K562 (cell line): ENCODE measurements around the gene RPTOR. TPM values are rescaled to one million over a fixed set of nuclear protein-coding genes. Genes with fewer than 3 reads are reported as not detected.
A peak's percentile ranks its signal among the peaks of the same experiment; 100 is the strongest.

Experiments used
- ATAC-seq: fragments of 200-7000 bp; cut with Tn5 transposase; 3 replicates; pipeline ENCODE4 v1.9.1; 2020; ENCODE audit warnings: moderate library complexity
- BruUV-seq: library from RNA; stranded (reverse); fragments of 400-500 nt; replicated peaks from 2 replicates; lab custom pipeline; 2021; lab: Mats Ljungman, UMichigan
- CTCF ChIA-PET: fragments of 300-600 bp; formaldehyde crosslinking; extraction: SDS; loops from one replicate; lab custom pipeline; 2021; ENCODE audit warnings: low intra/inter-chr PET ratio; lab: Yijun Ruan, JAX
- POLR2A ChIA-PET: fragments of 300-600, 350-650 bp; sonication (Branson Sonifier 250); formaldehyde crosslinking; extraction: SDS; loops from one replicate; lab custom pipeline; 2021; ENCODE audit warnings: antibody characterized with exemption, inconsistent platforms; lab: Yijun Ruan, JAX
- DNase-seq, 4 experiments: peaks; one replicate each; pipeline versions ENCODE4 v3.0.0 to v3.0.0-alpha.2; 2011 to 2018; ENCODE audit warnings: low spot score in 3 of 4, mixed read lengths in 3 of 4; ENCODE audit errors: extremely low read depth in 1 of 4
- FAIRE-seq: peaks from 2 replicates; lab custom pipeline; 2011; peaks lifted over from hg19 to GRCh38; lab: Jason Lieb, UNC
- H2AFZ ChIP-seq: 2 replicates; pipeline ENCODE4 v1.6.0; 2011; ENCODE audit warnings: low read depth, low read length, control low read depth, inconsistent platforms
- H3K27ac ChIP-seq: fragments of 200-600 bp; 3 replicates; pipeline ENCODE4 v1.8.0; 2011; ENCODE audit warnings: low read depth, mild to moderate bottlenecking, control low read depth, inconsistent platforms, low read length, moderate library complexity, mixed read lengths; ENCODE audit errors: extremely low read depth
- H3K27me3 ChIP-seq, 2 experiments: fragments of 300-600 bp in 1 of 2; 2 replicates in 1 of 2; 3 replicates in 1 of 2; pipeline versions ENCODE4 v1.6.0 to v1.8.0; 2011; ENCODE audit warnings: inconsistent platforms in 2 of 2, low read length in 2 of 2, mild to moderate bottlenecking in 1 of 2, mixed read lengths in 1 of 2, moderate library complexity in 1 of 2; ENCODE audit not compliant: control insufficient read depth in 2 of 2, insufficient read depth in 2 of 2
- H3K36me3 ChIP-seq: fragments of 300-600 bp; 3 replicates; pipeline ENCODE4 v1.8.0; 2011; ENCODE audit warnings: mild to moderate bottlenecking, low read length, inconsistent platforms; ENCODE audit not compliant: control insufficient read depth, insufficient read depth
- H3K4me1 ChIP-seq, 2 experiments: fragments of 200-600 bp in 1 of 2; replicated peaks in 1 of 2; 2 replicates in 1 of 2; 3 replicates in 1 of 2; pipeline versions ENCODE4 v1.5.1 to v1.8.0; 2011; ENCODE audit warnings: inconsistent platforms in 2 of 2, low read length in 2 of 2, mild to moderate bottlenecking in 1 of 2, mixed read lengths in 1 of 2, moderate library complexity in 1 of 2; ENCODE audit not compliant: control insufficient read depth in 2 of 2, insufficient read depth in 2 of 2
- H3K4me2 ChIP-seq: 2 replicates; pipeline ENCODE4 v1.6.1; 2011; ENCODE audit warnings: low read length, control low read depth, inconsistent platforms, mixed read lengths; ENCODE audit not compliant: insufficient read depth
- H3K4me3 ChIP-seq: fragments of 200-600 bp; sonication (generic), shearing (Covaris generic); 2 replicates; pipeline ENCODE4 v1.5.1; 2016; ENCODE audit warnings: control low read depth, inconsistent platforms
- H3K79me2 ChIP-seq: fragments of 200-600 bp; 3 replicates; pipeline ENCODE4 v1.8.0; 2011; ENCODE audit warnings: low read length, inconsistent platforms; ENCODE audit not compliant: control insufficient read depth, insufficient read depth
- H3K9ac ChIP-seq, 2 experiments: 2 replicates each; pipeline versions ENCODE4 v1.6.0 to v1.6.1; 2011; ENCODE audit warnings: low read depth in 2 of 2, low read length in 2 of 2, control low read depth in 1 of 2, inconsistent platforms in 1 of 2, mild to moderate bottlenecking in 1 of 2, mixed read lengths in 1 of 2; ENCODE audit not compliant: insufficient read depth in 1 of 2
- H3K9me1 ChIP-seq: one replicate; pipeline ENCODE4 v1.6.0; 2011; ENCODE audit warnings: inconsistent platforms, mild to moderate bottlenecking, low read length, moderate library complexity; ENCODE audit not compliant: control insufficient read depth, insufficient read depth
- H3K9me3 ChIP-seq: replicated peaks from 2 replicates; pipeline ENCODE4 v1.5.1; 2011; ENCODE audit warnings: low read depth, low read length, inconsistent platforms; ENCODE audit not compliant: control insufficient read depth, insufficient read depth
- H4K20me1 ChIP-seq: replicated peaks from 2 replicates; pipeline ENCODE4 v1.6.1; 2011; ENCODE audit warnings: low read length, inconsistent platforms, mixed read lengths; ENCODE audit not compliant: control insufficient read depth, insufficient read depth
- ERF ChIP-seq: fragments of 450-650 bp; formaldehyde crosslinking; IDR thresholded peaks from 2 replicates; pipeline ENCODE4 v1.4.0; 2020; ENCODE audit warnings: mild to moderate bottlenecking, mixed read lengths
- MTA1 ChIP-seq: fragments of 450-650 bp; IDR thresholded peaks from 2 replicates; pipeline ENCODE4 v1.6.1; 2017; ENCODE audit warnings: borderline replicate concordance
- NCOR1 ChIP-seq: fragments of 450-650 bp; IDR thresholded peaks from 2 replicates; pipeline ENCODE4 v1.6.1; 2016; ENCODE audit warnings: mild to moderate bottlenecking, moderate library complexity
- NFRKB ChIP-seq: fragments of 450-650 bp; IDR thresholded peaks from 2 replicates; pipeline ENCODE4 v1.6.1; 2016; ENCODE audit warnings: low read depth
- POLR2G ChIP-seq: fragments of 200-400 bp; formaldehyde crosslinking; IDR thresholded peaks from 2 replicates; pipeline ENCODE4 v1.6.1; 2017; ENCODE audit warnings: low read depth, mild to moderate bottlenecking, antibody characterized with exemption, low read length, moderate library complexity
- RNF2 ChIP-seq: sonication (generic); IDR thresholded peaks from 2 replicates; pipeline ENCODE4 v1.6.1; 2016
- TRIM25 ChIP-seq: fragments of 450-650 bp; IDR thresholded peaks from 2 replicates; pipeline ENCODE4 v1.7.0; 2016; ENCODE audit warnings: borderline replicate concordance
- ZBED1 ChIP-seq: IDR thresholded peaks from 2 replicates; pipeline ENCODE4 v1.6.1; 2014
- ZNF347 ChIP-seq: fragments of 450-650 bp; formaldehyde crosslinking; IDR thresholded peaks from 2 replicates; pipeline ENCODE4 v1.4.0; 2020; ENCODE audit warnings: low read depth, mild to moderate bottlenecking, moderate library complexity
- WGBS: fragments of 100-300 bp; shearing (Covaris generic); methylation state at CpG from one replicate; pipeline ENCODE4 v1.1.6; 2016; ENCODE audit warnings: low coverage, mixed read lengths; ENCODE audit not compliant: insufficient coverage; ENCODE audit errors: missing lambda C conversion rate; 5-methylcytosine and 5-hydroxymethylcytosine counted together
- in situ Hi-C: fragments of 300-500 bp; cut with MboI; formaldehyde crosslinking; loops from 4 replicates; pipeline ENCODE4 v1.15.0; 2018; ENCODE audit warnings: inconsistent platforms, mixed read lengths
- intact Hi-C: fragments of 100-400 bp; cut with micrococcal nuclease; formaldehyde crosslinking; loops from 2 replicates; pipeline ENCODE4 v1.14.2; 2022
- polyA plus RNA-seq, 8 experiments: library from polyadenylated mRNA; depleted of rRNA in 4 of 8; stranded (reverse) in 5 of 8; unstranded in 3 of 8; fragments of >200 nt; fragmentation: Nextera tagmentation in 2 of 8; fragmentation: Illumina TruSeq in 1 of 8; extraction: Ambion mirVana in 2 of 8; extraction: Trizol in 1 of 8; gene quantifications; 2 replicates each; pipeline versions ENCODE4 v1.2.1 to v1.2.3, GENCODE V29; 2011 to 2014; ENCODE audit warnings: inconsistent platforms in 1 of 8, missing spikeins in 1 of 8
- total RNA-seq, 7 experiments: library from RNA; depleted of rRNA in 6 of 7; stranded (reverse); fragments of >200 nt in 6 of 7; fragmentation: Illumina TruSeq in 2 of 7; extraction: Trizol in 2 of 7; gene quantifications; 2 replicates each; pipeline versions ENCODE4 v1.2.1 to v1.2.3, GENCODE V29; 2011 to 2021; ENCODE audit warnings: low replicate concordance in 1 of 7

RPTOR gene
- total and polyA plus RNA-seq, 9 of the 15 experiments (the other 6 are each of a cell fraction or from before 2014, with no cell fraction given), result 0.24 to 54.1 (median 10.2) TPM

DNA sequence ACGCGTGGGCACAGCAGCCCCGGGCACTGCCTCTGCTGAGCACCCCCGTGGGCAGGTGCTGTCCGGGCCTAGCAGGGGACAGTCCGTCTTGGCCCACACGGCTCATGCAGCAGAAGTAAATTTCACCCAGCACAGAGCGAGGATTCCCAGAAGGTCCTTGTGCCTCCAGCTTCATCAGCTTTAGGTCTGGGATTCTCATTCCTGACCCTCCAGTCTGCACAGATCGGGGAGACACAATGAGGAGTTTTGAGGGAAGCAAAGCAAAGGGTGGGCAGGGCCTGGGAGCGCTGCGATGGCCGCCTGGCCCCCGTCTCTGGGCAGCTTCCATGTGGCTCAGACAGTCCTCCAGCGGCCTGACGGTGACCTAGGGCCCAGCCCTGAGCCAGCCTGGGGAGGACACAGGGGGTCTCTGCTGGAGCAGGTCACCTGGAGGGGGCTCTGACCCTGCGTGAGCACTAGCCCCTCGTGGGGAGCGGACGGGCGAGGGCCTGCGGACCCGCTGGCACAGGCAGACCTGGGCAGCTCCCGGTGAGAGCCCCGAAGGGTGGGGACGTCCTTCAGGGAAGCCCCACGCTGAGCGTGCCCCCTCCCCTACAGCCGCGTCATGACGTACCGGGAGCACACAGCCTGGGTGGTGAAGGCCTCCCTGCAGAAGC is 416.3 kb downstream of the RPTOR start:
- TF ChIP-seq NFRKB (no peak), POLR2G (0 out of 2 replicates have a peak, but pooled peaks have one; percentile 1), TRIM25 (no peak), MTA1 (no peak), ERF (CRISPR knock-in tag) (no peak), NCOR1 (no peak), RNF2 (no peak), ZBED1 (no peak), ZNF347 (CRISPR knock-in tag) (no peak)
- Histone ChIP-seq H3K27me3 (no peaks in the 10 kb centered on the region), H3K79me2 (no peaks in the 10 kb centered on the region), H3K4me3 (no peak overlapping the region), H3K27ac (no peak overlapping the region), H3K9ac (peak overlapping the region in 1 of 2 experiments; percentile 52; a peak in 2 of 4 replicates), H3K9me3 (no peaks in the 10 kb centered on the region), H2AFZ (no peak overlapping the region), H3K9me1 (no peaks in the 10 kb centered on the region), H3K4me2 (no peak overlapping the region), H3K4me1 (peaks cover 0 to 32% of the 10 kb centered on the region in 2 experiments; a peak in 2 of 5 replicates), H3K36me3 (peaks cover 20% of the 10 kb centered on the region; the same call in 1 of the 3 replicates), H4K20me1 (no peaks in the 10 kb centered on the region)
- 79% methylated on average over 22 of the region's 31 CpGs for WGBS
- no TSS peak for BruUV-seq
- no peak for ATAC-seq
- in situ Hi-C loops, result no loop called here
- POLR2A ChIA-PET, result interaction anchor here (0.6 kb wide), 1 partner anchor 17 kb away, joined by 4 read pairs; no protein-coding TSS in a partner anchor
- intact Hi-C loops, result no loop called here
- DNase-seq, result no peak
- CTCF ChIA-PET, result no interaction called here
- FAIRE-seq, result no peak
